Astrocyte of the spinal cord (primary cell): ENCODE data around the gene STK39.

Experiments
- DNase-seq: peaks from one replicate; pipeline ENCODE4 v3.0.0; 2011; ENCODE audit warnings: low read depth, low spot score
- H3K4me3 ChIP-seq: 2 replicates; pipeline ENCODE4 v1.5.1; 2011; ENCODE audit warnings: low read depth, mild to moderate bottlenecking, low read length, moderate library complexity
- CTCF ChIP-seq: IDR thresholded peaks from 2 replicates; pipeline ENCODE4 v1.5.1; 2012; ENCODE audit warnings: low read depth, mild to moderate bottlenecking, low read length, inconsistent platforms
- in situ Hi-C: cut with HindIII; loops from 2 replicates; pipeline ENCODE4 v1.10.0; 2017; ENCODE audit warnings: low sequenced_read_pairs

The STK39 gene

GRCh38 chr2:167966937-167967913 lies 280.2 kb downstream of the STK39 start:
- in situ Hi-C loops, result no loop called here
- DNase-seq, result no peak
- no peak for TF ChIP-seq CTCF
- H3K4me3 ChIP-seq, result no peak overlapping the region

- no peak for DNase-seq
- in situ Hi-C loops, result no loop called here
- TF ChIP-seq CTCF, result no peak
- no peak overlapping the region for H3K4me3 ChIP-seq
Observed at GRCh38 chr2:167965907-167966761, 281.3 kb downstream of the STK39 start.

DNA sequence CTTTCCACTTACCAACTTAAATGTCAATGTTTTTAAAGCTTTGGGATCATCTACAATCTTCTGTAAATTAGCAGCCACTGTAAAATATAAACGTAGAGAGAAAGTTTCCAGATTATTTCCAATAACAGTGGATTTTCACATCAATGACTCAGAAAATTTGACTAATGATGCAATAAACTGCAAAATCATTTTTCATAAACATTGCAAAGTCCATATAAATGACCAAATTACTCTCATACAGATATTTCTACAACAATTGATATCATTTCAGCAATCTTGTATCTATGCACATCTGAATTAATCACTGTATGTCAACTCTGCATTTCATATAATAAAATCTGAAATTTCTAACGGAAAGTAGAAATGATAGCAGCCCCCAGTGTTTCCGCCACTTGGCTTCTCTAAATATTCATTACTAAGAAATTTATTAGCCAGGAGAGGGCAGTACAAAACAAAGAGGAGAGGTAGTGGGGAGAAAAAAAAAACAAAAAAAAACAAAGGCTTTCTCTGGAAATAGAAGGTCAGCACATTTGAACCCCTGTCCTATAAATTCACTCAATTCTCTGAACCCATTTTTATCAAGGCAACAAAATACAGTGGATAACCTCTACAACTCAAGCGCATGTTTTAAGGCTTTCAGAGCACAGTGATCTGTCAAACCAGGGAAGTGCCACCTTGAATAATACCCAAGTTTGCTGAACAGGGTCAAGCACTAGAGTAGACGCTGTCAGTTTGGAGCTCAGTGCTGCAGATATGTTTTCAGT lies 282.6 kb downstream of the STK39 start:
- in situ Hi-C loops, result no loop called here
- peak; percentile 10 for DNase-seq
- TF ChIP-seq CTCF, result peak; percentile 16

DNA sequence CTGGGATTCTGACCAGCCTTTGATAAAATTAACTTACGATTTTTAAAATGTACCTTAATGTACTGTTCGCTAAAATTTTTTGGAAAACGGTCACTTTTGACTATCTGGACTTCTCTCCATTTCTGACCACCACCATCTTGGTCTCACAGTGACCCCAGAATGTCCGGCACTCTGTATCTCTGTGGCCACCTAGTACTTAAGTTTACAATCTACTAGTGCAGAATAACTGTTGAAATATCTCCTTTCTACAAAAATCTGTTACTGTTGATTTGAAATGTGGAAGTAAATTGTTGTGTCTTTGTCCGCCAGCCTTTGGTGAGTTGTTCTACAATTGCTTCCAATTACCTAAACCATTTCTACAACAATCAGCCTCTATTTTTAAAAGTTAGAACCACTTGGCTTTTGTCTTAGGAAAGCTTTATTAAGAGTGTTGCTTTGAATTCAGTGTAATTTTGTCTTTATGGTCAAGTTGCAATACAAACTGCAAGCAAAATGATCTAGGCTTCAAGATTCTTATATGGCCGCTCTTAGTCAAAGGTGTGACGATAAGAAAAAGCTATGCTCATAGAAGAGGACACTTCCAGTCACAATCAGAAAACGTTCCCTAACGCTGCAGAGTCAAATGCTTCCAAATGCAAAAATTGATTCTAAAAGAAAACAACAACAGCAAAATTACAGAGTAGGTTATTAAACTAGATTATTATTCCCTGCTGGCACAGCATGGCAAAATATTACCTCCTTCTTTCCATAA lies 283.3 kb downstream of the STK39 start:
- DNase-seq, result no peak
- no peak overlapping the region for H3K4me3 ChIP-seq
- in situ Hi-C loops, result no loop called here
- TF ChIP-seq CTCF, result no peak

More for the DNA sequence above, 282.6 kb downstream of the STK39 start:
- no peak overlapping the region for H3K4me3 ChIP-seq

- no peak for DNase-seq
- TF ChIP-seq CTCF, result no peak
- in situ Hi-C loops, result no loop called here
- H3K4me3 ChIP-seq, result no peak overlapping the region
Observed at GRCh38 chr2:167962436-167963226, 284.8 kb downstream of the STK39 start.
